GM21390 (cell line): ENCODE results near the gene CRIP3.
"Not testable (repeated sequence)": the region's sequence is repeated elsewhere in the genome, so short reads cannot be mapped to it uniquely, and the experiment has no call there.

ENCODE experiments used
- ATAC-seq: cut with Tn5 transposase; IDR thresholded peaks from one replicate; pipeline ENCODE4 v1.9.1; 2021; ENCODE audit not compliant: unreplicated experiment

Gene CRIP3

GRCh38 chr6:43307451-43308100 is 1.1 kb downstream of the CRIP3 start:
- no peak for ATAC-seq

GRCh38 chr6:43306086-43306485 is 2.5 kb downstream of the CRIP3 start:
- ATAC-seq, result no peak

- no peak for ATAC-seq
Measured at GRCh38 chr6:43304882-43305281, 3.7 kb downstream of the CRIP3 start.

GRCh38 chr6:43304361-43304760 is 4.3 kb downstream of the CRIP3 start:
- ATAC-seq, result no peak

GRCh38 chr6:43303751-43304331 is 4.8 kb downstream of the CRIP3 start:
- no peak for ATAC-seq

GRCh38 chr6:43303006-43303405 is 5.6 kb downstream of the CRIP3 start:
- ATAC-seq, result not testable (repeated sequence)

- ATAC-seq, result no peak
Measured at GRCh38 chr6:43302126-43302525, 6.5 kb downstream of the CRIP3 start.

- ATAC-seq, result no peak
Measured at GRCh38 chr6:43301081-43301870, 7.3 kb downstream of the CRIP3 start.

GRCh38 chr6:43299338-43300293 is 9.0 kb downstream of the CRIP3 start:
- no peak for ATAC-seq

GRCh38 chr6:43298565-43299337 is 9.9 kb downstream of the CRIP3 start:
- ATAC-seq, result no peak

GRCh38 chr6:43297644-43298564 is 10.7 kb downstream of the CRIP3 start, which contains the start of gene SLC22A7:
Gene SLC22A7, plus strand, starts transcription at chr6:43298260. Its CDS starts 99 bp downstream, at chr6:43298359.
- no peak for ATAC-seq

GRCh38 chr6:43296780-43297497 is 11.7 kb downstream of the CRIP3 start:
- no peak for ATAC-seq

GRCh38 chr6:43295456-43295855 is 13.2 kb downstream of the CRIP3 start:
- ATAC-seq, result no peak

GRCh38 chr6:43294536-43294935 is 14.1 kb downstream of the CRIP3 start:
- no peak for ATAC-seq

- no peak for ATAC-seq
Measured at GRCh38 chr6:43293698-43294097, 14.9 kb downstream of the CRIP3 start.

- no peak for ATAC-seq
Measured at GRCh38 chr6:43292763-43293318, 15.8 kb downstream of the CRIP3 start.

GRCh38 chr6:43292341-43292740 is 16.3 kb downstream of the CRIP3 start:
- ATAC-seq, result no peak

- ATAC-seq, result no peak
Measured at GRCh38 chr6:43291708-43292107, 16.9 kb downstream of the CRIP3 start.
